Caki2 (cell line): Measurements from ENCODE around the gene GUF1. TPM values are rescaled to one million over a fixed set of nuclear protein-coding genes. Genes with fewer than 3 reads are reported as not detected.
A peak's percentile ranks its signal among the peaks of the same experiment; 100 is the strongest.

Experiments used
- DNase-seq: peaks from one replicate; pipeline ENCODE4 v3.0.0-alpha.2; 2015; ENCODE audit warnings: low read depth
- in situ Hi-C: cut with HindIII; loops from 2 replicates; pipeline ENCODE4 v1.10.0; 2016; ENCODE audit warnings: low sequenced_read_pairs, low pct_unique_long_range_greater_than_20kb, mixed read lengths
- total RNA-seq: library from RNA; depleted of rRNA; stranded (reverse); fragments of >200 nt; shearing (Covaris generic); gene quantifications from 2 replicates; pipeline ENCODE4 v1.2.3, GENCODE V29; 2014; ENCODE audit warnings: low replicate concordance; rRNA removed

The GUF1 gene
- 1.9 and 8.4 TPM in 2 replicates for total RNA-seq

DNA sequence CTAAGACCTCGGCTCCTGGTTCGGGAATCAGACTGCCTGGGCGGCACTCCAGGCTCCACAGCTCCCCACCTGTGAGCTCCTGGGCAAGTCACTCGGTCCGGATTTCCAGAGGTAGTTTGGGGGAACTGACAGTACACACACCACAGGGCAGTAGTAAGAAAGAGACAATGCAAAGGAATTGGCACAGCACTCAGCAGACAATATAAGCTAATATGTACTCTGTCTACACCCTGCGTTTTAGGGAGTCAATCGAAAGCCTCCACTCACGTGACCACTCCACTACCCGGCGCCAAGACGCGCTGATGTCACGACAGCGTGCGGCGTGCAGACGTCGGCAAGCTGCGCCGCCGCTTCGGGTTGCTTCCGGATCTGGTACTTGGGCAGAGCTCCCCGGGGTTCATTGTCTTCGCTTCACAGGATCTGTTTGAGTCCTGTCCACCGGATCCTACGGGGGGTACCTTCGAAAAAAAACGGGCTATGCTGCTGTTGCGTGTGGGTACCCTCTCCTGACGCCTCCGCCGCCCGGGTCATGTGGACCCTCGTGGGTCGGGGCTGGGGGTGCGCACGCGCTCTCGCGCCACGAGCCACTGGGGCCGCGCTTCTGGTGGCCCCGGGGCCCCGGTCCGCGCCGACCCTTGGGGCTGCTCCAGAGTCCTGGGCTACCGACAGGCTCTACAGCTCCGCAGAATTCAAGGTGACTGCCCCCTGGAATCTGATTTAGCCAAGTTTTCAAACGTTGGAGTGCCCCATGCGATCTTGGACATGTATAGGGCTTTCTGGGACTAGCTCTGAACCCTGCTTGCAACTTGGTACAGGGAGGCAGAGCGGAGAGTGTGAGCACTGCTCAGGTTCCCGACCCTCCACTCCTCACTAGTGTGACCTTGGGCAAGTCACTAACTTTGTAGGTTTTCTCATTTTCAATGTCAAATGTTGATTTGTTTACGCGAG, at the start of gene GUF1:
Gene GUF1, plus strand, starts transcription at position 327 of the 948 bp plus-strand sequence. Its CDS starts 203 bp downstream, at position 530.
- peak; percentile 87 for DNase-seq
- in situ Hi-C loops, result no loop called here

- peak; percentile 27 for DNase-seq
- in situ Hi-C loops, result no loop called here
These were observed 48.8 kb upstream of the GUF1 start for GRCh38 chr4:44629280-44629866.

DNA sequence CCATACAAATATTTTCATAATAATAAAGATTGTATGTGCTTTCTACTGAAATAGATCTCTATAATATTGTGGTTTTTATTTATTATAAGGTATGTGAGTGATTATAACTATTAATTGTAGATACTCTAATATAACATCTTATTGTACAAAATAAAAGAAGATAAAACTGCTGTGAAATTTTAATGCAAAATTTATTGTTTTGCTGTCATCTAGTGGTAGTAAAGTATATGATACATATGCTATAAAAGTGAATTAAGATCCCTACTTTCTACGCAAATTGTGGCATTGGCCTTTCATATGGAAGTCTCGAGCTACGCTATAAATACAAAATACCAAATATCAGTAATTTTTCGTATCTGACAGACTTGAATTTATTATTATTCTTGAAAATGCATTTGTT, 46.1 kb upstream of the GUF1 start:
- in situ Hi-C loops, result no loop called here

DNA sequence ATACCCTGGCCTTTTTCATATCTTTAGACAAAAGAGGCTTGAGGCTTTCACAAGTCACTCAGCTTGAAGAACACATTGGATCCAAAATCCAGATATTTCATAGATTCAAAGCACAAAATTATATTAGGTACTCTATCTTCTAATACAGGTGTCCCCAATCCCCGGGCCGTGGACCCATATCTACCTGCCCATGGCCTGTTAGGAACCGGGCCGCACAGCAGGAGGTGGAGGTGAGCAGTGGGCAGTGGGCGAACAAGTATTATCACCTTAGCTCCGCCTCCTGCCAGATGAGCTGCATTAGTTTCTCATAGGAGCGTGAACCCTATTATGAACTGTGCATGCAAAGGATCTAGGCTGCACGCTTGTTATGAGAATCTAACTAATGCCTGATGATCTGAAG, 45.5 kb upstream of the GUF1 start:
- DNase-seq, result no peak
- in situ Hi-C loops, result no loop called here

More for the DNA sequence above, 46.1 kb upstream of the GUF1 start:
- no peak for DNase-seq

DNA sequence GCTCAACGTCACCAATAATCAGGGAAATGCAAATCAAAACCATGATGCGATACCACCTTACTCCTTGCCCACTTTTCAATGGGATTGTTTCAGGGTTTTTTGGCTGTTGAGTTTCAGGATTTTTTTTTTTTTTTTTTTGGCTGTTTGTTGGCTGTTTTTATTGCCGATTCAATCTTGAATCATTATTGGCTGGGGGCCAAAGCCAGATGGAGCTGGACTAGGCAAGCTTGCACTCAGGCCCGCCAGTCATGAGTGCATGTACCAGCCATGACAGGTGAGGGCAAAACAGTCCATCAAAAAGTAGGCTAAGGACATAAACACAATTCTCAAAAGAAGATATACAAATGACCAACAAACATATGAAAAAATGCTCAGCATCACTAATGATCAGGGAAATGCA, 40.1 kb upstream of the GUF1 start:
- in situ Hi-C loops, result no loop called here
- DNase-seq, result no peak

GRCh38 chr4:44646151-44646550, 32.1 kb upstream of the GUF1 start:
- in situ Hi-C loops, result no loop called here
- DNase-seq, result no peak

GRCh38 chr4:44651425-44651824, 26.8 kb upstream of the GUF1 start, which contains the start of gene YIPF7:
TSS of gene YIPF7 (minus strand) at chr4:44651625. CDS start at chr4:44650100, 1,525 bp downstream.
- in situ Hi-C loops, result no loop called here
- DNase-seq, result no peak

DNA sequence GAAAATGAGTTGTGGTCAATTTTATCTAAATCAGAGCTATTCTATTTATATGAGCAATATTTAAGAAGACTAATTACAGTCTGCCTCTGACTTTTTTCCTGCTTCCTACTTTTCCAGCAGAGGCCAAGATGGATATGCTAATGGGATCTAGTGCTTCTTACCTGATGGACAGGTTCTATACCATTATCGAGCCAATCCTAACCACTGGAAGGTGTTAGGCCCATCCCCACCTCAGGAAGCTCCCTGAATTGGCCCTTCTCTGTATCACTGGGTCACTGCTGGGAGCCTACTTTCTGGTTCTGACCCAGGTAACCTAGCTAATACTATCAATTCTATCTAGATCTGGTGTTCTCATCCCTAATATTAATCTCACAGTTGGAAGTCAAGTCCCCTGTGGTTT, 26.2 kb upstream of the GUF1 start:
- DNase-seq, result no peak
- in situ Hi-C loops, result no loop called here

DNA sequence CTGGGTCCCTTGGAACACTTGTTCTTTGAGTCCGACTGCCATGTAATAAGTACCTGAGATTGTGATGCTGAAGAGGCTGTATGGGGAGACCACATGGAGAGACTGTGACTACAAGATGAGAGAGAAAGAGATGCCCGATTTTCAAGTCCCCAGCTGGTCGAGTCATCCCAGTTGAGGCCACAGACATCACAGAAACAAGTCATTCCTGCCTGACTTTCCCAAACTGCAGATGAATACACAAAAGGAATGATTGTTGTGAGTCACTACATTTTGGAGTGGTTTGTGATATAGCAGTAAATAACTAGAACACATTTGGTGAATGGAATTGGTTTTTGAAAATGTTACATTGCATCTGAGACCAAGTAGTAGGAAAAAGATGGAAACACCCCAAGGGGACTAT, 17.8 kb upstream of the GUF1 start:
- no peak for DNase-seq
- in situ Hi-C loops, result no loop called here

DNA sequence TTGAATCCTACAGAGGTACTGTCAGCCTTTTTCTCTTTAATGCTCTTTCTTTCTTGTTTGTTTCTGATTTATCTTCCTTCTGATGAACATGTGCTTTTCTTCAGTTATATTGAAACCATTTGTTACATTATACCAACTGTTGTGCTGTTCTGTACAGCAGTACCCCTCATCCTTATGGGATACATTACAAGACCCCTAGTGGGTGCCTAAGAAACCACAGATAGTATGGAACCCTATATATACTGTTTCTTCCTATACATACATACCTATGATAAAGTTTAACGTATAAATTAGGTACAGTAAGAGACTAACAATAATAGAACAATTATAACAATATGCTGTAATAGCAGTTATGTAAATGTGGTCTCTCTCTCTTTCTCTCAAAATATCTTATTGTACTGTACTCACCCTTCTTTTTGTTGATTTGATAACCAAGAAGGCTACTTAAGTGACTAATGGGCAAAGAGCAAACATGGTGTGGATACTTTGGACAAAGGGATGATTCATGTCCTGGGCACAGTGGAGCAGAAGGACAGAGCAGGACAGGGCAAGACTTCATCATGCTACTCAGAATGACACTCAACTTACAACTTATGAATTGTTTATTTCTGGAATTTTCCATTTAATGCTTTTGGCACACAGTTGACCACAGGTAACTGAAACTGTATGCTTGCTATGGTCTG, 16.1 kb upstream of the GUF1 start:
- in situ Hi-C loops, result no loop called here
- no peak for DNase-seq

DNA sequence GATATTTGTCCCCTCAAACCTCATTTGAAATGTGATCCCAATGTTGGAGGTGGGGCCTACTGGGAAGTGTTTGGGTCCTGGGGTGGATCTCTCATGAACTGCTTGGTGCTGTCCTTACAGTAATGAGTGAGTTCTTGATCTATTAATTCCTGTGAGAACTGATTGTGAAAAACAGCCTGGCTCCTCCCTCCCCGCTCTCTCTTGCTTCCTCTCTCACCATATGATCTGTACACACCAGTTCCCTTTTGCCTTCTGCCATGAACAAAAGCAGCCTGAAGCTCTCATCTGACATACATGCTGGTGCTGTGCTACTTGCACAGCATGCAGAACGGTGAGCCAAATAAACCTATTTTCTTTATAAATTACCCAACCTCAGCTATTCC, 15.6 kb upstream of the GUF1 start:
- no peak for DNase-seq
- in situ Hi-C loops, result no loop called here

- no peak for DNase-seq
- in situ Hi-C loops, result no loop called here
These were observed 14.5 kb upstream of the GUF1 start for GRCh38 chr4:44663539-44664263.

GRCh38 chr4:44668526-44668925, 9.7 kb upstream of the GUF1 start:
- in situ Hi-C loops, result no loop called here
- no peak for DNase-seq

DNA sequence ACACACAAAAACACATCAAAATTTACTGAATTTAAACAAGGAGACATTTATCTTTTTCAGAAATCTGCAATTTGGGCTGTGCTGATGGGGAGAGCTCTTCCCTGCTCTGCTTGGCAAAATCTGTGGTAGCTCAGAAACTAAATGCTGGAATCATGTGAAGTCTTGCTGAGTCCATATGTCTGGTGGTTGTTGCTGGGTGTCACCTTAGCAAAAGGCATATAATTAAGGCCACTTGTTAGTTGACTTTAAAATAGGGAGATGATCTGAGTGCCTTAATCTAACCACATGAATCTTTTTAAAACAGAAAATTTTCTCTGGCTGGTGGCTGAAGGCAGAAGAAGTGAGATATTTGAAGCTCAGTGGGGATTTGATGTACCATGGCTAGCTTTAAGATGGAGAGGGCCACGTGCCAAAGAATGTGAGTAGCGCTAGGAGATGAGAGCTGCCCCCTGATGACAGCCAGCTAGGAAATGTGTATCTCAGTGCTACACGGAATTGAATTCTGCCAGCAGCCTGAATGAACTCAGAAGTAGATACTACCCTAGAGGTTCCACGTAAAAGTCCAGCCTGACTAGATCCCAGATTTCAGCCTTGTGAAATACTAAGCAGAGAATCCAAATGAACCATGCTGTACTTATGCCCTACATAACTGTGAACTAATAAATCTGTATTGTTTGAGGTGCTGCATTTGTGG, 7.6 kb upstream of the GUF1 start:
- DNase-seq, result no peak
- in situ Hi-C loops, result no loop called here

DNA sequence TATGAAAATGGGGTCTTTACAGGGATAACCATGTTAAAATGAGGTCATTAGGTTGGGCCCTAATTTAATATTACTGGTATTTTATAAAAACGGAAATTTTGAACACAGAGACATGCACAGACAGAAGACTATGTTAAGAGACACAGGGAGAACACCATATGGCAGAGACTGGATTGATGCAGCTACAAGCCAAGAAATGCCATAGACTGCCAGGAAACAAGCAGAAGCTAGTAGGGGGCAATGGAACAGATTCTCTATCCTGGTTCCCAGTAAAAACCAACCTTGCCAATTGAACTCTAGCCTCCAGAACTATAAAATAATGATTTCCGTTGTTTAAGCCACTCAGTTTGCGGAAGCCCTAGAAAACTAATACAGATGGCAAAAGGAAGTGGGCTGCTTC, 6.6 kb upstream of the GUF1 start:
- no peak for DNase-seq
- in situ Hi-C loops, result no loop called here

DNA sequence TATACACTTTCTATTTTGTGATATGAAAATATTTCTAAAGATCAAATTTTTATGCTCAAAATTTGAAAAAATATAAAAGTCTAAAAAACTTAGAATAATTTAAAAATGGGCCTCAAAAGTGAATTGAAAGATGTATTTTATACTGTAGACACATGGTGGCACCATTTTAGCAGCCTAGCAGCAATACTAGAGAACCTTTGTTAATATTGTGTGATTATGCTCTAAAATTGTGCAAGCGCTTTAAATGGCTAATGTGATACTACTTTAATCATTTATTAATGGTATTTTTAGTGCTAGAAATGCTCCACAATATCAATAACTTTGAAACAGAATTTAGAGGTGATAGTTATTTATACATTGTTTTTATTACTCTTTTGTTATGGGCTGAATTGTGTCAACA, 3.7 kb upstream of the GUF1 start:
- in situ Hi-C loops, result no loop called here
- no peak for DNase-seq

DNA sequence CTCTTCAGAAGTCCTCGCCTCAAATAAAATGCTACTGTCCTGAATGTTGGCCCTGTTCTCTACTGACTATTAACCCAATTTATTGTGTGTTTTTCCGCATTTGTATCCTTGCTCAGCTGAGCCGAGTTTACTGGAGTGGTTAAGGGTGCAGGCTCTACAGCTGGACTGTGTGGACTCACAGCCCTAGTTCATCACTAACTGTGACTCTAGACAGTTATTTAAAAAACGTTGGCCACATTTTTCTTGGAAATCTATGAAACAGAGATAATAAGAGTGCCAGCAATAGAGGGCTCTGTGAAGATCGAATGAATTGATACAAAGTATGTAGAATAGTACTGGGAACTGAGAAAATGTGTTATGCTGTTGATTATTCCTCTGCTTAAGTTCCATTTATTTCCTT, 2.9 kb upstream of the GUF1 start:
- DNase-seq, result no peak
- in situ Hi-C loops, result no loop called here

DNA sequence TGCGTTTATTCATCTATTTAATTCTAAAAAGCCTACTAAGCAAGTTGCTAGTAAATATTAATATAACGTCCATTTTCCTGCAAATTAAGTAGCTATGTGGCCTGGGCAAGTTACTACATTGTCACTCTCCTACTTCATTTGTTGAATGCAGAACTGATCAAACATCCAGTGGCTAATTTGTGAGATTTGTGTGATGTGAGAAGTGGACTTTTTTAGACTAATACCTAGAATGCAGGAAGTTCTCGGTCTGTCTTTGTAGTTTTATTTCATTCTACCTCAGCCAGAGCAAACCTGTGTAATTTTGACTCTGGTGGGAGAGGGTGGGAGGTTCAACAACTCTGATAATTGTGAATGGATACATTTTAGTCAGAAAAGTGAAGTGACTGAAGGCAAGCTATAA, 840 bp downstream of the GUF1 start:
- no peak for DNase-seq
- in situ Hi-C loops, result no loop called here
